K562 (cell line): ENCODE measurements around the gene NEURL2. TPM values are rescaled to one million over a fixed set of nuclear protein-coding genes. Genes with fewer than 3 reads are reported as not detected.

Experiments used
- CBFA2T2 ChIP-seq: fragments of 450-650 bp; conservative IDR thresholded peaks from 2 replicates; pipeline ENCODE4 v1.6.1; 2017; ENCODE audit warnings: mild to moderate bottlenecking
- CBX1 ChIP-seq: sonication (generic); IDR thresholded peaks from 2 replicates; pipeline ENCODE4 v1.6.1; 2016; ENCODE audit warnings: antibody characterized with exemption, low read depth, mild to moderate bottlenecking
- ETS2 ChIP-seq: IDR thresholded peaks from 2 replicates; pipeline ENCODE4 v1.6.1; 2016; ENCODE audit warnings: borderline replicate concordance, missing genetic modification characterization, mild to moderate bottlenecking, moderate library complexity, missing compliant biosample characterization; ENCODE audit not compliant: poor library complexity, severe bottlenecking
- FOXJ2 ChIP-seq: fragments of 200-800 bp; sonication (Bioruptor generic); IDR thresholded peaks from 2 replicates; pipeline ENCODE4 v1.6.1; 2016; ENCODE audit warnings: missing genetic modification characterization, missing compliant biosample characterization
- GABPB1 ChIP-seq: sonication (generic); formaldehyde crosslinking; IDR thresholded peaks from 2 replicates; pipeline ENCODE4 v1.8.0; 2022; ENCODE audit warnings: mild to moderate bottlenecking, missing genetic modification reagents
- JUND ChIP-seq, 2 experiments: IDR thresholded peaks; 2 replicates in 1 of 2; 3 replicates in 1 of 2; pipeline ENCODE4 v1.6.1; 2011; ENCODE audit warnings: borderline replicate concordance in 2 of 2, low read depth in 2 of 2, low read length in 2 of 2, improper control_type of control experiment in 1 of 2, missing biosample characterization in 1 of 2, missing genetic modification characterization in 1 of 2, missing genetic modification reagents in 1 of 2
- POLR2G ChIP-seq: fragments of 200-400 bp; formaldehyde crosslinking; IDR thresholded peaks from 2 replicates; pipeline ENCODE4 v1.6.1; 2017; ENCODE audit warnings: low read depth, mild to moderate bottlenecking, antibody characterized with exemption, low read length, moderate library complexity
- RAD51 ChIP-seq: fragments of 450-650 bp; IDR thresholded peaks from 2 replicates; pipeline ENCODE4 v1.7.1; 2016; ENCODE audit warnings: low read depth, mild to moderate bottlenecking, borderline replicate concordance
- RB1 ChIP-seq: fragments of 450-650 bp; IDR thresholded peaks from 2 replicates; pipeline ENCODE4 v1.6.1; 2017; ENCODE audit warnings: low read depth, mild to moderate bottlenecking
- RCOR1 ChIP-seq, 2 experiments: IDR thresholded peaks; 2 replicates each; pipeline ENCODE4 v1.6.1; 2012; ENCODE audit warnings: low read depth in 2 of 2, low read length in 2 of 2, borderline replicate concordance in 1 of 2, improper control_type of control experiment in 1 of 2
- STAT5A ChIP-seq: IDR thresholded peaks from 2 replicates; pipeline ENCODE4 v1.6.1; 2012; ENCODE audit warnings: low read length, inconsistent platforms, borderline replicate concordance
- TAF7 ChIP-seq: fragments of 450-650 bp; IDR thresholded peaks from 2 replicates; pipeline ENCODE4 v1.6.1; 2016; ENCODE audit warnings: missing genetic modification characterization, missing compliant biosample characterization
- polyA plus RNA-seq, 8 experiments: library from polyadenylated mRNA; depleted of rRNA in 4 of 8; stranded (reverse) in 5 of 8; unstranded in 3 of 8; fragments of >200 nt; fragmentation: Nextera tagmentation in 2 of 8; fragmentation: Illumina TruSeq in 1 of 8; extraction: Ambion mirVana in 2 of 8; extraction: Trizol in 1 of 8; gene quantifications; 2 replicates each; pipeline versions ENCODE4 v1.2.1 to v1.2.3, GENCODE V29; 2011 to 2014; ENCODE audit warnings: inconsistent platforms in 1 of 8, missing spikeins in 1 of 8
- total RNA-seq, 7 experiments: library from RNA; depleted of rRNA in 6 of 7; stranded (reverse); fragments of >200 nt in 6 of 7; fragmentation: Illumina TruSeq in 2 of 7; extraction: Trizol in 2 of 7; gene quantifications; 2 replicates each; pipeline versions ENCODE4 v1.2.1 to v1.2.3, GENCODE V29; 2011 to 2021; ENCODE audit warnings: low replicate concordance in 1 of 7
- TF ChIP-seq, protein P1 (sequence below): sonication (generic); formaldehyde crosslinking; IDR thresholded peaks from 2 replicates; pipeline ENCODE4 v1.8.0; 2022; ENCODE audit warnings: mild to moderate bottlenecking, missing genetic modification reagents
- TF ChIP-seq, protein P2 (sequence below), 3 experiments: IDR thresholded peaks in 2 of 3; conservative IDR thresholded peaks in 1 of 3; 2 replicates each; pipeline ENCODE4 v1.5.1; 2011 to 2012; ENCODE audit warnings: low read length in 3 of 3, mild to moderate bottlenecking in 3 of 3, control low read depth in 2 of 3, improper control_type of control experiment in 1 of 3, inconsistent platforms in 1 of 3, low read depth in 1 of 3, mixed read lengths in 1 of 3, moderate library complexity in 1 of 3; ENCODE audit not compliant: insufficient read depth in 2 of 3

NEURL2 gene
- total and polyA plus RNA-seq, 9 of the 15 experiments (the other 6 are each of a cell fraction or from before 2014, with no cell fraction given): 0.22 to 1.9 (median 0.50) TPM; not detected in 1

DNA sequence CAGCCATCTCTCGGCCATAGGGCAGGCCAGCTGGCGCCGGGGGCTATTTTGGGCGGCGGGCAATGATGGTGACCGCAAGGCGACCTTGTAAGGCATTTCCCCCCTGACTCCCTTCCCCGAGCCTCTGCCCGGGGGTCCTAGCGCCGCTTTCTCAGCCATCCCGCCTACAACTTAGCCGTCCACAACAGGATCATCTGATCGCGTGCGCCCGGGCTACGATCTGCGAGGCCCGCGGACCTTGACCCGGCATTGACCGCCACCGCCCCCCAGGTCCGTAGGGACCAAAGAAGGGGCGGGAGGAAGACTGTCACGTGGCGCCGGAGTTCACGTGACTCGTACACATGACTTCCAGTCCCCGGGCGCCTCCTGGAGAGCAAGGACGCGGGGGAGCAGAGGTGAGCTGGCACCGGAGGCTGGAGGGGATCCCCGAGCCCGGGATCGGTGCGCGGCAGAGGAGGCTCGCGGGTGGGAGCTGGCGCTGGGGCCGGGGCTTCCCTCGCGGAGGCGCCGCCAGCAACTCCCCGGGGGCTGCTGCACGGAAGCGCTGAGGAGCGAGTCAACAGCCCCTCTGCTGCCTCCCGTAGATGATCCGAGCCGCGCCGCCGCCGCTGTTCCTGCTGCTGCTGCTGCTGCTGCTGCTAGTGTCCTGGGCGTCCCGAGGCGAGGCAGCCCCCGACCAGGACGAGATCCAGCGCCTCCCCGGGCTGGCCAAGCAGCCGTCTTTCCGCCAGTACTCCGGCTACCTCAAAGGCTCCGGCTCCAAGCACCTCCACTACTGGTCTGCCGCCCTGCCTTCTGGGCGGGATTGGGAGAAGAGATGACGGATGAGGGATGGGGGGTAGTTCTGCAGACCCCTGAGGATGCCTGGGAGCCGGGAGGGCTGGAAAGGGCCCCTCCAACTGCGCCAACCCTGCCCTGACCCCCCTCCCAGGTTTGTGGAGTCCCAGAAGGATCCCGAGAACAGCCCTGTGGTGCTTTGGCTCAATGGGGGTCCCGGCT is at the start of gene NEURL2, which contains the start of gene CTSA (continued):
- TF ChIP-seq RAD51: peak; percentile 100
- peak in 1 of 2 experiments; percentile 83; a peak in 2 of 4 replicates for TF ChIP-seq RCOR1 (IDR thresholded peaks at IDR 0.05; ENCODE audit: borderline replicate concordance in 1 of 2, low read depth in 2 of 2, low read length in 2 of 2)
- TF ChIP-seq STAT5A: peak; percentile 9; the same call in 1 of the 2 replicates
- TF ChIP-seq, protein P1, sequence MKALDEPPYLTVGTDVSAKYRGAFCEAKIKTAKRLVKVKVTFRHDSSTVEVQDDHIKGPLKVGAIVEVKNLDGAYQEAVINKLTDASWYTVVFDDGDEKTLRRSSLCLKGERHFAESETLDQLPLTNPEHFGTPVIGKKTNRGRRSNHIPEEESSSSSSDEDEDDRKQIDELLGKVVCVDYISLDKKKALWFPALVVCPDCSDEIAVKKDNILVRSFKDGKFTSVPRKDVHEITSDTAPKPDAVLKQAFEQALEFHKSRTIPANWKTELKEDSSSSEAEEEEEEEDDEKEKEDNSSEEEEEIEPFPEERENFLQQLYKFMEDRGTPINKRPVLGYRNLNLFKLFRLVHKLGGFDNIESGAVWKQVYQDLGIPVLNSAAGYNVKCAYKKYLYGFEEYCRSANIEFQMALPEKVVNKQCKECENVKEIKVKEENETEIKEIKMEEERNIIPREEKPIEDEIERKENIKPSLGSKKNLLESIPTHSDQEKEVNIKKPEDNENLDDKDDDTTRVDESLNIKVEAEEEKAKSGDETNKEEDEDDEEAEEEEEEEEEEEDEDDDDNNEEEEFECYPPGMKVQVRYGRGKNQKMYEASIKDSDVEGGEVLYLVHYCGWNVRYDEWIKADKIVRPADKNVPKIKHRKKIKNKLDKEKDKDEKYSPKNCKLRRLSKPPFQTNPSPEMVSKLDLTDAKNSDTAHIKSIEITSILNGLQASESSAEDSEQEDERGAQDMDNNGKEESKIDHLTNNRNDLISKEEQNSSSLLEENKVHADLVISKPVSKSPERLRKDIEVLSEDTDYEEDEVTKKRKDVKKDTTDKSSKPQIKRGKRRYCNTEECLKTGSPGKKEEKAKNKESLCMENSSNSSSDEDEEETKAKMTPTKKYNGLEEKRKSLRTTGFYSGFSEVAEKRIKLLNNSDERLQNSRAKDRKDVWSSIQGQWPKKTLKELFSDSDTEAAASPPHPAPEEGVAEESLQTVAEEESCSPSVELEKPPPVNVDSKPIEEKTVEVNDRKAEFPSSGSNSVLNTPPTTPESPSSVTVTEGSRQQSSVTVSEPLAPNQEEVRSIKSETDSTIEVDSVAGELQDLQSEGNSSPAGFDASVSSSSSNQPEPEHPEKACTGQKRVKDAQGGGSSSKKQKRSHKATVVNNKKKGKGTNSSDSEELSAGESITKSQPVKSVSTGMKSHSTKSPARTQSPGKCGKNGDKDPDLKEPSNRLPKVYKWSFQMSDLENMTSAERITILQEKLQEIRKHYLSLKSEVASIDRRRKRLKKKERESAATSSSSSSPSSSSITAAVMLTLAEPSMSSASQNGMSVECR: peak; percentile 99
- peak; percentile 96 for TF ChIP-seq CBX1
- TF ChIP-seq JUND (IDR thresholded peaks at IDR 0.05; ENCODE audit: borderline replicate concordance, low read depth, low read length): 0 out of 2 replicates have a peak, but pooled peaks have one; percentile 29
- no peak; the same call in 2 of the 3 replicates for TF ChIP-seq JUND (tag; IDR thresholded peaks at IDR 0.05; ENCODE audit: borderline replicate concordance, low read depth, low read length)
- no peak for TF ChIP-seq ETS2
- peak; percentile 37 for TF ChIP-seq TAF7 (tag)
- TF ChIP-seq, protein P2, sequence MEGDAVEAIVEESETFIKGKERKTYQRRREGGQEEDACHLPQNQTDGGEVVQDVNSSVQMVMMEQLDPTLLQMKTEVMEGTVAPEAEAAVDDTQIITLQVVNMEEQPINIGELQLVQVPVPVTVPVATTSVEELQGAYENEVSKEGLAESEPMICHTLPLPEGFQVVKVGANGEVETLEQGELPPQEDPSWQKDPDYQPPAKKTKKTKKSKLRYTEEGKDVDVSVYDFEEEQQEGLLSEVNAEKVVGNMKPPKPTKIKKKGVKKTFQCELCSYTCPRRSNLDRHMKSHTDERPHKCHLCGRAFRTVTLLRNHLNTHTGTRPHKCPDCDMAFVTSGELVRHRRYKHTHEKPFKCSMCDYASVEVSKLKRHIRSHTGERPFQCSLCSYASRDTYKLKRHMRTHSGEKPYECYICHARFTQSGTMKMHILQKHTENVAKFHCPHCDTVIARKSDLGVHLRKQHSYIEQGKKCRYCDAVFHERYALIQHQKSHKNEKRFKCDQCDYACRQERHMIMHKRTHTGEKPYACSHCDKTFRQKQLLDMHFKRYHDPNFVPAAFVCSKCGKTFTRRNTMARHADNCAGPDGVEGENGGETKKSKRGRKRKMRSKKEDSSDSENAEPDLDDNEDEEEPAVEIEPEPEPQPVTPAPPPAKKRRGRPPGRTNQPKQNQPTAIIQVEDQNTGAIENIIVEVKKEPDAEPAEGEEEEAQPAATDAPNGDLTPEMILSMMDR (IDR thresholded peaks at IDR 0.05 in 2 of 3, conservative IDR thresholded peaks at IDR 0.05 in 1 of 3; ENCODE audit: insufficient read depth in 2 of 3, low read depth in 1 of 3, low read length in 3 of 3): peak in 2 of 3 experiments; percentile 30 to 39; a peak in 3 of 6 replicates
- TF ChIP-seq FOXJ2: peak; percentile 52; the same call in 1 of the 2 replicates
- TF ChIP-seq RB1: peak; percentile 88
- TF ChIP-seq POLR2G: peak; percentile 94
- peak; percentile 52; the same call in 1 of the 2 replicates for TF ChIP-seq GABPB1 (CRISPR knock-in tag)
- peak; percentile 98 for TF ChIP-seq CBFA2T2
